ENCODE data around the gene ZFPL1. TPM values are rescaled to one million over a fixed set of nuclear protein-coding genes. Genes with fewer than 3 reads are reported as not detected.

ZFPL1 gene
- total and polyA plus RNA-seq, 9 of the 15 experiments (the other 6 are each of a cell fraction or from before 2014, with no cell fraction given), result 3.7 to 37.5 (median 22.7) TPM

GRCh38 chr11:65121865-65122696 is 38.1 kb downstream of the ZFPL1 start, which contains the start of the genes FAU and MRPL49 (continued):
- peak; percentile 89 to 94 (median 94) for TF ChIP-seq YY1 (IDR thresholded peaks at IDR 0.05; ENCODE audit: borderline replicate concordance in 1 of 3, control insufficient read depth in 1 of 3, extremely low read depth in 1 of 3, insufficient read depth in 3 of 3, insufficient read length in 1 of 3, insufficient replicate concordance in 2 of 3, low read depth in 1 of 3, low read length in 2 of 3)
- peak; percentile 66; the same call in 1 of the 2 replicates for TF ChIP-seq RB1 (IDR thresholded peaks at IDR 0.05; ENCODE audit: low read depth)
- TF ChIP-seq TAF1 (IDR thresholded peaks at IDR 0.05; ENCODE audit: control insufficient read depth, extremely low read depth, insufficient read depth, low read length, severe bottlenecking), result peak; percentile 98
- peak in 1 of 2 experiments; percentile 76; a peak in 1 of 4 replicates for TF ChIP-seq SRF (CRISPR knock-in tag; IDR thresholded peaks at IDR 0.05)
- TF ChIP-seq MTA1 (IDR thresholded peaks at IDR 0.05; ENCODE audit: borderline replicate concordance), result peak; percentile 98
- TF ChIP-seq MYC (IDR thresholded peaks at IDR 0.05; ENCODE audit: low read depth, low read length), result peak; percentile 91
- TF ChIP-seq MYC (CRISPR knock-in tag; IDR thresholded peaks at IDR 0.05; ENCODE audit: borderline replicate concordance, low read depth), result no peak; the same call in none of the 2 replicates
- TF ChIP-seq NFRKB (IDR thresholded peaks at IDR 0.05; ENCODE audit: low read depth), result peak; percentile 88
- TF ChIP-seq MAX (CRISPR knock-in tag; IDR thresholded peaks at IDR 0.05), result peak; percentile 67
- TF ChIP-seq GTF2F1 (IDR thresholded peaks at IDR 0.05; ENCODE audit: low read depth, low read length), result 0 out of 2 replicates have a peak, but pooled peaks have one; percentile 83
- TF ChIP-seq ZNF282 (CRISPR knock-in tag; IDR thresholded peaks at IDR 0.05), result no peak
- TF ChIP-seq NR2C1 (IDR thresholded peaks at IDR 0.05), result peak; percentile 45
- TF ChIP-seq NR2C1 (tag; IDR thresholded peaks at IDR 0.05), result no peak
- TF ChIP-seq CEBPZ (IDR thresholded peaks at IDR 0.05; ENCODE audit: borderline replicate concordance, low read depth, low read length), result no peak
- no peak for TF ChIP-seq RBM14 (IDR thresholded peaks at IDR 0.05; ENCODE audit: borderline replicate concordance, insufficient read depth, low read depth, low read length)
- TF ChIP-seq KAT8 (IDR thresholded peaks at IDR 0.05; ENCODE audit: low read depth), result no peak
- no peak for TF ChIP-seq GATA2 (CRISPR knock-in tag; IDR thresholded peaks at IDR 0.05)

Measured in K562 (cell line).